ENCODE results near the gene IYD. TPM values are rescaled to one million over a fixed set of nuclear protein-coding genes. Genes with fewer than 3 reads are reported as not detected.
A peak's percentile ranks its signal among the peaks of the same experiment; 100 is the strongest.

IYD gene, protein sequence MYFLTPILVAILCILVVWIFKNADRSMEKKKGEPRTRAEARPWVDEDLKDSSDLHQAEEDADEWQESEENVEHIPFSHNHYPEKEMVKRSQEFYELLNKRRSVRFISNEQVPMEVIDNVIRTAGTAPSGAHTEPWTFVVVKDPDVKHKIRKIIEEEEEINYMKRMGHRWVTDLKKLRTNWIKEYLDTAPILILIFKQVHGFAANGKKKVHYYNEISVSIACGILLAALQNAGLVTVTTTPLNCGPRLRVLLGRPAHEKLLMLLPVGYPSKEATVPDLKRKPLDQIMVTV
- not detected for total RNA-seq

DNA sequence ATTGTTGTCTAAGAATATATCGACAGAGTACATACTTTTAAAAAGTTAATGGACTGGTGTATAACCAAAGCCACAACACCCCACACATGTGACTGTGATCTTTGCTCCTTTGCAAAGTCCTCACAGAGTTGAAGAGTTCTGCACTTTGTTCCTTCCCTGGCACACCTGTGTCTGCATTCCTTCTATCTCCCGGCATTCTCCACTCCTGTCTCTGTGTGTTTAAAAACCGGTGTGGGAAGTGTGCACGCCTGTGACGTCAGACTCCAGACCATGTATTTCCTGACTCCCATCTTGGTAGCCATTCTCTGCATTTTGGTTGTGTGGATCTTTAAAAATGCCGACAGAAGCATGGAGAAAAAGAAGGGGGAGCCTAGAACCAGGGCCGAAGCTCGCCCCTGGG is at the start of gene IYD:
Gene IYD (plus strand): TSS at position 251 of the 400 bp plus-strand sequence. CDS start 20 bp downstream, at position 271.
- intact Hi-C loops (cut with DNase I) = no loop called here
- ATAC-seq (no peak), DNase-seq (ENCODE audit: low spot score) (no peak)

DNA sequence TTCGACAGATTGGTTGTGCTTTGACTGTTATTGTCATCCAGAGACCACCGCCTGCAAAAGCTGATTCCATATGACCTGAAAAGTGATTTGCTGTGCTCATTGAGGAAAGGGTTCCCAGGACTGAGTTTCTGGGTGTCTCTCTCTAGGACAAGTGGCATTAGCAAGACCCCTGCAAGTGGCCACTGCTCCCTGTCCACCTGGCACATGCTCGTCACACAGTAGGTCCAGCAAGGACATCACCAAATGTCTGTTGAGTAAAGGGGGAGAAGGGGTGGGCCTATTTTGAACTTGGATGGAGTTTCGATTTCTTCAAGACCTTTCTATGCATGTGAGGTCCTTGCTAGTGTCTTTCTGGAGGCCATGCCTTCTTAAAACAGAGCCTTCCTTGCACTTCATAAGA is 48.9 kb upstream of the IYD start:
- DNase-seq (ENCODE audit: low spot score) = no peak
- no peak for ATAC-seq
- intact Hi-C loops (cut with DNase I) = no loop called here

DNA sequence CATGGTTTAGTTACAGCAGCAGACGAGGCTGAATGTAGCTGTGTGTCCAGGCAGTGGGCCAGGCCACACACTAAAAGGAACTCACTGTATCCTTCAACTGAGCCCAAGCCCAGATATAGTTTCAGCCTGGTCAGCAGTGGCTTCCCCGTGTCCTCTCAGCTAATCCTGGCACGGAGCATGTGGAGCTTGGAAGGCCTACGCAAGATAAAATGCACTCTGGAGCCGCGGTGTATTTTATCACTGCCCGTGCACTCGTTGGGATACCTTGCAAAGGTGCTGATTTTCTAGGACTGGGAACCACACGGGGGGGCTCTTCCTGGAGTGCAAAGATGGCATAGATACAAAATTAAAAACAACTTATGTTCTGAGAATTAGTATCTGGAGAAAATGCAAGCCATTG is 48.4 kb upstream of the IYD start:
- intact Hi-C loops (cut with DNase I) = no loop called here
- peak; percentile 69 for DNase-seq (ENCODE audit: low spot score)
- peak; percentile 87 for ATAC-seq

DNA sequence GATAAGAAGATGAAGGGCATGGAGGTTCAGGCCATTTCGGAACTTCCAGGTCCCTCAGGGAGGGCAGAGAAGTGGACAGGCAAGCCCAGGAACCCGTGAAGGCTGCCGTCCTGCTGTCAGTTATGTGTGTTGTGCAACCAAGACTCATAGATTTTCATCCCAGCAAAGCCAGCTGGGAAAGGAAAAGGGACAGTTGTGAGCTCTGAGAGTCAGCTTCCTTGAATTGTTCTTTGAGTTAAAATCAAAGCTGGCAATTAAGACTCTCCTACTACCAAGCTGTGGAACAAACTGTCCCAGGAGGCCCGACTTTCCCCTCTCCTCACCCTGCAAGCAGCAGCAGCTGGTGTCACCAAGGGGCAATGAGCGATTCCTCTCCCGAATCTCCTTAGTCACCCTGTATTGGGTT is 46.3 kb upstream of the IYD start:
- intact Hi-C loops (cut with DNase I) = no loop called here
- DNase-seq (ENCODE audit: low spot score) = no peak
- ATAC-seq = no peak

DNA sequence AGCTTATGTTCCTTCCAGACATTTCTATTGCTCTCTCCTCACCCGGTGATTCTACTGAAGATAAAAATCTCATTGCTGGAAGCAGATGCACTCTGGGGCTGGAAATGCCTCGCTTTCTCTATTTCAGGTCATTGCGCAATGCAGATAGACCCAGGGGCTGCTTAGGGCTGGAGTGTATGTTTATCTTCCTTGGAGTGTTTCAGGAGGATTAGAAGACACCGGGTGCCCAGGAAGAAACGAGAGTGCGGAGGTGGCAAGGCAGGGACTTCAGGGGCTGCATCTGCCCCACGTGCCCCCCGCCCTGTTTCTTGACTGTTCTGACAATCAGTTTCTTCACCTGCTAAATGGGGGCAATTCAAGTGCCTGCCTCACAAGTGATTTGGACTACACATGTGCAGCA is 45.6 kb upstream of the IYD start:
- intact Hi-C loops (cut with DNase I) = no loop called here
- no peak for DNase-seq (ENCODE audit: low spot score)
- peak; percentile 49 for ATAC-seq

DNA sequence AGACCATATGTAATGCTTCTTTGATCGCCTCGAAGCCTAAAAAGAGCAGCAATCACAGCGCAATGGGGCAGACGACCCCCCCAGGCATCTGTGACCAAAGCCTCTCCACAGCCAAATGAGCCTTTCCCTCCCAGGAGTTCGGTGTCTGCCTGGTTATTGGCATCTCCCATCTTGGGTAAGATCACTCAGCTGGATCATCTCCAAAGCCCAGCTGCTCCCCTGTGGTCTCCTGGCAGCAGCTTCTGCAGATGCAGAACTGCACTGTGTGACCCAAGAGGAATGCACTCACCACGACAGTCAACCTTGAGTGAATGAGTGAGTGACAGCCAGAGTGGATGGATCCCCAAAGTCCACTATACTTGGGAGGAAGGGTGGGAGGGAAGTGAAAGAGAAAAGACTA is 44.8 kb upstream of the IYD start:
- intact Hi-C loops (cut with DNase I) = loop anchor here (1.0 kb wide), 1 partner anchor 21 kb away; no protein-coding TSS in a partner anchor
- no peak for ATAC-seq

DNA sequence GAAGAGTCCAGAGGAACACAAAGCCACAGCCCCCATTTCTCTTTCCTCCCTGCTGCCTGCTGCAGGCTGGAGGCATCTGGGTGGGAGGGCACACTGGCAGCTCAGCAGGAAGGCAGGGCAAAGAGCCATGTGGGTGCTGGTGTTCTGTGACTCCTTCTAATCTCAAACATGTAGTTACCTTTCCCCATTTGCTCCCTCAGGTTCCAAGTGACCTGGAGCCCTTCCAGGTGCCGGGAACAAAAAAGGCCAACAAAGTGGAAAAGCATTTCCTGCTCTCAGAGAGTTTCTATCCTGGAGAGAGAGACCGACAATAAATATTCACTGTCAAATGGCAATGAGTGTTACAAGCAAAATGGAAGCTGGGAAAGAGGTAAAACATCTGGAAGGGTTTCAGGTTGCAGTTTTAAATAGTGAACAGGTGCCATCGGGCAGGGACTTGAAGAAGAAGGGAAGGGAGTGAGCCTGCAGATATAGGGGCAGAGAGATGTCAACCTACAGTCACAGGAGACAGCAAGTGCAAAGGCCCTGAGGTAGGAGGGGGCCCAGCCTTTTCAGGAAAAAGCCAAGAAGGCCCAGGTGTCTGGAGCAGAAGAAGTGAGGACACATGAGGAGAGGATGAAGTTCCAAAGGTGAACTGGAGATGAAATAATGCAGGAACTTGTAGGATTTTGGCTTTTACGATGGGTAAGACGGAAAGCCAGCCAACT is 43.6 kb upstream of the IYD start:
- DNase-seq (ENCODE audit: low spot score) (no peak), ATAC-seq (no peak)
- intact Hi-C loops (cut with DNase I) = no loop called here

More for the DNA sequence above, 44.8 kb upstream of the IYD start:
- no peak for DNase-seq (ENCODE audit: low spot score)

DNA sequence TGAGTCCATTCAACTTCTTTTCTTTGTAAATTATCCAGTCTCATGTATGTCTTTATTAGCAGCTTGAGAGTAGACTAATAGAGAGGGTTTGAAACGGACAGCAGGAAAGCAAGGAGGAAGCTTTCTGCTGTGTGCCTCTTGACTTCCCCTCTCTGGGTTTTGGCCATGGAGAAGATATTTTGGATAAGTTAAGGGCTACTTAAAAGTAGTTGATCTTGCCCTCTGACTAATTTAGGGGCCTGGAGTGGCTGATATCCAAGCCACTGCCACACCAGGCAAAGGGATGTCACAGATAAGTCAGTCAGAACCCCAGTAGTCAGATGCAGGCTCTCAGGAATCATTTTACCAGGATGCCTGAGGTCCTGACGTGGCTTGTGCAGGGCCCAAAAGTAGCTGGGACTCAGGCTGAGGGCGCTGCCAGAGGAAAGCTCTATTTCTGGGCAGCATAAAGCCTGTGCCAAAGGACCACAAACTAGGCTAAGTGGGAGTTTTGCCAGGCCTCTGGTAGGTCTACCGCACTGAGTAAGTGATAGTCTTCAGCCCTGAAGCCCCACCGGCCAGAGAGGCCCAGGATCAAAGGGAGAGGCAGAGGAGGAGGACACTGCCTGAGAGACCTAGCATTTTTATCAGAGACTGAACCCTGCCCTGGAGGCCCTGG is 41.6 kb upstream of the IYD start:
- intact Hi-C loops (cut with DNase I) = no loop called here
- ATAC-seq (no peak), DNase-seq (ENCODE audit: low spot score) (no peak)

DNA sequence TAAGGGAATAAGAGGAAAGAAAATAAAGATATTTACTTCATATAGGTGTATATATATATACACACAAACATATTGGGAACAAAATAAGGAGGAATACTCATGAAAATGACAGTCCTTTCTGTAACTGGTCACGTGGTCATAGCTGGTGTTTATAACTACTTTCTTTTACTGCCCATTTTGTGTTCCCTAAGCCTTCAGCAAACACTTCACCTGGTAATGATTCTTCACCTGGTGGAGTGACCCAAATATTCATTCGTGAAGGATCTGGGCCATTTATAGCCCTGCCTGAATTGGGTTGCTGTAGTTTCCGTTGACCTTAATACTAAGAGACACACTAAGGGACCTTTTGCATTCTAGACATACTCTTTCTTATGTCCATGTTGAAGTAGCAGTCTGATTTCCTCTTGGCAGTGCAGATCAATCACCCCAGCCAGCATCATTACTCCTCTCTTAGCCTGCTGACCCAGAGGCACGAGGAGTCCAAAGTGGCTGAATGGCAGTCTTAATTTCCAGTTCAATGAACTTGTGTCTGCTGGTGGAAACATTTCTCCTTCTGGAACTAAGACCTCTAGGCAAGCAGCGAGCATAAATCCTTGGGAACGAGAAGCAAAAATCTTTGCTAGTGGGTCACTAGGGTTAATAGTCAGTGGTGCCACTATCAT is 39.9 kb upstream of the IYD start:
- DNase-seq (ENCODE audit: low spot score) = no peak
- intact Hi-C loops (cut with DNase I) = no loop called here
- ATAC-seq = no peak

DNA sequence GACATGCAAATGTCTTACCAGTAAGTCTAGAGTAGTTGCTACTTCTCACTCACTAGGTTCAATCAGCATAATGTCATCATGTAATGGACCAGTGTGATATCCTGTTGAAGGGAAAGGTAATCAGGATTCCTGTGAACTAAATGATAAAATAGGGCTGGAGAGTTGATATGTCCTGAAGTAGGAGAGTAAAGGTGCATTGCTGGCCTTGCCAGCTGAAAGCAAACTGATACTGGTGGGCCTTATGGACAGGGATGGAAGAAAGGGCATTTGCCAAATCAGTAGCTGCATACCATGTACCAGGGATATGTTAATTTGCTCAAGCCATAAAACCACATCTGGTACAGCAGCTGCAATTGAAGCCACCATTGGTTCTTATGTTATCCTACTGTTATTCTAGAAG is 37.5 kb upstream of the IYD start:
- no peak for DNase-seq (ENCODE audit: low spot score)
- intact Hi-C loops (cut with DNase I) = no loop called here
- ATAC-seq = no peak

DNA sequence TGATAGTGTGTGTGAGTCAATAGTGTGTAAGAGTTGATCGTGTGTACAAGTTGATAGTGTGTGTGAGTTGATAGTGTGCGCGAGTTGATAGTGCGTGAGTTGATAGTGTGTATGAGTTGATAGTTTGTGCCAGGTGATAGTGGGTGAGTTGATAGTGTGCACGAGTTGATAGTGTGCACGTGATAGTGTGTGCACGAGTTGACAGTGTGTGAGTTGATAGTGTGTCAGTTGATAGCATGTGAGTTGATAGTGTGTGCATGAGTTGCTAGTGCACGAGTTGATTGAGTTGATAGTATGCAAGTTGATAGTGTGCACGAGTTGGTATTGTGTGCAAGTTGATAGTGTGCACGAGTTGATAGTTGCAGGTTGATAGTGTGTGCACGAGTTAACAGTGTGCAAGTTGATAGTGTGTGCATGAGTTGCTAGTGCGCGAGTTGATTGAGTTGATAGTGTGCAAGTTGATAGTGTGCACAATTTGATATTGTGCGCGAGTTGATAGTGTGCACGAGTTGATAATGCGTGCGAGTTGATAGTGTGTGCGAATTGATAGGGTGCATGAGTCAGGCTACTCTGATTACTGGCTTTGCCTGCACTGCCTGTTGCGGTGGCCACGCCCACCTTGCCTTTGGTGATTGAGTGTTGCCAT is 35.8 kb upstream of the IYD start:
- ATAC-seq = no peak

DNA sequence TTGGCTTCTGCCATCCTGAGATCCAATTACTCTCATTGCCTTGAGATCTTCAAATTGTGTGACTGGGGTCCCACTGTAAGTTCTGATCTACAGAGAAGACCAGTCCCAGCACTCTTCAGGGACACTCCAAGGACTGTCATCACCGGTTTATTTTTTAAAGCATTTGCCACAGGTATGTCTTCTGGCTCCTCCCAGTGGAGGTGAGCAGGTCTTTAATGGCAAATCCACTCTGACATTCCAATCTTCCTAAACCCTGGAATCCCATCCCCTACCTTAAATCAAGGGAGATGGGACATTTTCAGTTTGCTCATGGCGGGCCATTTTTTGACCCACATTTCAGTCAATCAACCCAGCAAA is 35.2 kb upstream of the IYD start:
- no peak for DNase-seq (ENCODE audit: low spot score)
- ATAC-seq = no peak
- intact Hi-C loops (cut with DNase I) = no loop called here

More for the DNA sequence above, 35.8 kb upstream of the IYD start:
- no peak for DNase-seq (ENCODE audit: low spot score)
- intact Hi-C loops (cut with DNase I) = no loop called here

DNA sequence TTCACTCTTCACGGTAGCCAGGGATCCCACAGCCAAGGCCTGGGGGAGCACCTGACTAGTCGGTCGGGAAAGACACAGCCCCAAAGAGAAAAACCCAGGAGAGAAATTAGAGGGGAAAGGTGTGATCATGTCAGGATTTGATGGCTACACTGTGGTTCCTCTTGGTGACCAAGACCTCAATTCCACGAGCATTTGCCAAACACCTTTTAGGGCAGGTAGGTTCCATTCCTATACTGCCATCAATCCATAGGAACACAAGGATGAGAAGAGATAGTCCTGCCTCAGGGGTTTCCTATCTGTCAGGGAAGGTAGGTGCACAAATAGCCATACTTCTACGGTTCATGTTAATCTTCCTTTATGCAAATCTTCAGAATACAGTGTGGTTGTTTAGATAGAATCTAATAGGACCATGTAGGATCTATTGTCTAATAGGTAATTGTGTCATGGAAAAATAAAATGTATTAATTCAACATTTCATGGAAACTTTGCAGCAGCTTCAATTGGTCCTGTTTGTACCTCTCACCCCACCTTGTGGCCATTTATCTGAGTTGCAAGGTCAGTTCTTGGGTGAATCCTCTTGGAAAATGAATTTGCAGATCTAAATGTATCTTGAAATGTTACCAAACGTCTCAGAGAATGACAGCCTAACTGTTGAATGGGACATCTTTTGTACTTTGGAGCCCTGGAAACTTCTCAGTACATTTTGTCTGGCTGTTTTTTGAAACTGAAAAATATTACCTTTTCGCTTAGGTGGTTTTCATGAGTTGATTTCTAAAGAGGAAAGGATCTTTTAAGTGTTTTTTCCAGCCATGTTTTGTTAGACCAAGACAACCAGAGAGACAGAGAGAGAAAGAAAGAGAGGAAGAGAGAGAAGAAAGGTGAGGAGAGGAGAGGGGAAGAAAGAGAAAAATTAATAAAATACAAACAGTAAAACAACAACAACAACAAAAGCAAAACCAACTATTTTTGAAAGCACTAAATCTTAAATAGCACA is 33.7 kb upstream of the IYD start:
- no peak for ATAC-seq
- no peak for DNase-seq (ENCODE audit: low spot score)
- intact Hi-C loops (cut with DNase I) = no loop called here

DNA sequence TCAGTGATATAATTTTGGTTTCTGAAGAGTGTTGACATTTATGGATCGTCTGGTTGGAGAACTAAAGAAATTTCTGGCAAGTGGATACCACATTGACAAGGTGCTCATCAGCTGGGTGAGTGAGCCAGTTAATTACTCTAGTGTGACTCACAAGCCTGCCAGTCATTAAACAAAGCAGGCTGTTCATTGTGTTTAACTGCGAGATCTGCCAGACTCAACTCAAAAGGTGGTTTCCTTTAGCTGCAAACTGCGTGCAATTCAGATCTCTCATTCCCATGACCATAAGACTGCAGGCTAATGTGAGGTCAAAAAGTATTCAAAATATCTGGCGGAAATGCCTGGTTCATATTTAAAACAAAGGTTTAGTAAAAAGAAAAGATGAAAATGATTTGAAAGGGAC is 32.5 kb upstream of the IYD start:
- intact Hi-C loops (cut with DNase I) = no loop called here
- DNase-seq (ENCODE audit: low spot score) (no peak), ATAC-seq (no peak)

DNA sequence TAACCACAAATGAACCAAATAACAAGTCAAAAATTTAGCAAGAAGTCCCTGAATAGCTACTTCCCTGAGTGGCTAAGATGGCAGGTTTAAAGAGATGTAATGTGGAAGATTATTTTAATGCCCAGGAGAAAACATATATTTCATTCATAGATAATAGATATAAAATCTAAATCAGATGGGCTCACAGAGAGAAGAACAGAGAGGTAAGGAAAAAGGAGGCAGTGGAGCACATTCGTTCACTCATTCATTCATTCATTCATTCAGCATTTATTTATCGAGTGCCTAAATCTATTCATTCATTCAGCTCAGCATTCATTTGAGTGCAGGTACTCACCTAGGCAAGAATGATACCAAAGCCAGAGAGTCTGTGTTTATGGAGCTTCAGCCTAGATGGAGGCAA is 32.1 kb upstream of the IYD start:
- ATAC-seq = no peak
- no peak for DNase-seq (ENCODE audit: low spot score)
- intact Hi-C loops (cut with DNase I) = no loop called here

DNA sequence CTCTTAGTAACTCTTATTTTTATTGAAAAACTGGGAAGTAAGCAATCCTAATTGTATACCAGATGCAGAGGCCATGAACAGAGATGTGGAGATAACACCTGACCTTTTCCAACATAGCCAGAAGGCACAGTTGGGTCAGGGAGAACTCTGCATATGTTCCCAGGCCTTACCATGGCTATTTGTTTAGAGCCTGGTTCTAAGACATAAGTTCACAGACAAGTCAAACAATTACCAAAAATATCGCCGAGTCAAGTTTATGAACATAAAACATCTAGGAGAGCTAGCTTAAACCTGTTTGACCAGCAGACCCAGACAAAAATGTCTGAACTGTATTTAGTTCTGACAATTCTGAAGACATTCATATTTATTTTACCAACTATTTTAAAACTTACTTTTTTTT is 26.7 kb upstream of the IYD start:
- DNase-seq (ENCODE audit: low spot score) (no peak), ATAC-seq (no peak)
- intact Hi-C loops (cut with DNase I) = no loop called here

DNA sequence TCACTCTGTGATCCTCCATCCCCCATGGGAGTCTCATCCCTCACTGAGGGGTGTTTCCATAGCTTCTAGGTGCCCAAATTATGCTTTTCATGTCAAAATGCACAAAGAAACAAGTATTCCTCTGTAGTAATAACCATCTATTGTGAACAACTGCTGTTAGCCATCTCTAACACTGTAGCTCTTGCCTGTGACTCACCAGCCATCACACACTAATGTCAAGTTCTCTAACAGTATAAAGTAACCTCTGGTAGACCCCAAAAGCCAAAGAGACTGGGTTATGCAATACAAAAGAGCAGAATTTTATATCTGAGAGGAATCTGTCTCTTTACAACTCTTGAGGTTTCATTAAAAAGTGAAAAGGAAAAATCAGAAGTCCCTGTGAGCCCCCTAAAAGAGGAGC is 25.4 kb upstream of the IYD start:
- ATAC-seq (no peak), DNase-seq (ENCODE audit: low spot score) (no peak)
- intact Hi-C loops (cut with DNase I) = no loop called here

DNA sequence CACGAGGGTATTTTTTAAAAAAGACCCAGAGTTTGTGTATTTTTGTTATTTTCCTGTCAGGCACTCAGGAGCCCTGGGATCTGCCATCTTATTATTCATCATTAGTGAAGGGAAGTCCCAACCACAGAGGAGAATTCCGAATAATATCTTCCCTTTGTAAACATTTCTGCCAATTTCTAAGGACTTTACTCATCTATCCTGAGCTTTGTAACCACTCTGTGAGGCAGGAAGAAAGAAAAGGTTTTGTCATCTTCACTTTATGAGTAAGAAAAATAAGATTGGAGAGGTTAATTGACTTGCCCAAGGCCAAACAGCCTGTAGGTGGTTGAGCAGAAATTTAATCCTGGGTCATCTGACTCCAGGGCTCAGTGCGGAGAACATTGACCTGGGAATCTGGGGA is 23.0 kb upstream of the IYD start:
- ATAC-seq (no peak), DNase-seq (ENCODE audit: low spot score) (no peak)
- intact Hi-C loops (cut with DNase I) = loop anchor here (1.0 kb wide), 1 partner anchor 21 kb away; no protein-coding TSS in a partner anchor
